Neuronal stem cell (in vitro differentiated cells): Measurements from ENCODE around the gene MID1.

ENCODE experiments used
- DNase-seq: peaks from one replicate; pipeline ENCODE4 v3.0.0-alpha.2; 2013; ENCODE audit warnings: low spot score
- H2AFZ ChIP-seq: one replicate; pipeline ENCODE4 v1.6.1; 2013; ENCODE audit warnings: mild to moderate bottlenecking, low read length, inconsistent platforms
- H2AK5ac ChIP-seq: 2 replicates; pipeline ENCODE4 v1.6.1; 2013; ENCODE audit warnings: low read depth, mild to moderate bottlenecking, inconsistent platforms, low read length, moderate library complexity, mixed read lengths
- H2BK120ac ChIP-seq: 2 replicates; pipeline ENCODE4 v1.6.1; 2013; ENCODE audit warnings: low read depth, mild to moderate bottlenecking, inconsistent platforms, low read length, moderate library complexity, mixed read lengths
- H2BK12ac ChIP-seq: one replicate; pipeline ENCODE4 v1.6.1; 2013; ENCODE audit warnings: low read length, inconsistent platforms
- H2BK15ac ChIP-seq: 2 replicates; pipeline ENCODE4 v1.6.1; 2013; ENCODE audit warnings: mild to moderate bottlenecking, low read length, inconsistent platforms, mixed read lengths
- H2BK5ac ChIP-seq: one replicate; pipeline ENCODE4 v1.6.1; 2013; ENCODE audit warnings: inconsistent platforms, mild to moderate bottlenecking, low read length, moderate library complexity
- H3K14ac ChIP-seq: one replicate; pipeline ENCODE4 v1.6.1; 2013; ENCODE audit warnings: low read length, inconsistent platforms
- H3K18ac ChIP-seq: 2 replicates; pipeline ENCODE4 v1.6.1; 2013; ENCODE audit warnings: low read length, inconsistent platforms
- H3K23ac ChIP-seq: 2 replicates; pipeline ENCODE4 v1.6.1; 2013; ENCODE audit warnings: low read depth, mild to moderate bottlenecking, mixed read lengths, low read length, inconsistent platforms; ENCODE audit not compliant: poor library complexity
- H3K27ac ChIP-seq: replicated peaks from 3 replicates; pipeline ENCODE4 v1.5.1; 2013; ENCODE audit warnings: low read length, inconsistent platforms
- H3K27me3 ChIP-seq, 3 experiments: 2 replicates each; pipeline ENCODE4 v1.6.1; 2013; ENCODE audit warnings: low read length in 3 of 3, mild to moderate bottlenecking in 2 of 3, inconsistent platforms in 1 of 3, low read depth in 1 of 3, mixed read lengths in 1 of 3, moderate library complexity in 1 of 3; ENCODE audit not compliant: control insufficient read depth in 3 of 3, insufficient read depth in 3 of 3
- H3K36me3 ChIP-seq, 2 donors: replicated peaks in 1 of 2; 2 replicates each; pipeline ENCODE4 v1.6.1; 2013; ENCODE audit warnings: low read length in 2 of 2; ENCODE audit not compliant: control insufficient read depth in 2 of 2, insufficient read depth in 2 of 2
- H3K4ac ChIP-seq: 2 replicates; pipeline ENCODE4 v1.6.1; 2013; ENCODE audit warnings: inconsistent platforms, mild to moderate bottlenecking, low read length, moderate library complexity
- H3K4me1 ChIP-seq, 2 donors: 1 replicate in 1 of 2; 2 replicates in 1 of 2; pipeline ENCODE4 v1.6.1; 2013; ENCODE audit warnings: low read length in 2 of 2, low read depth in 1 of 2; ENCODE audit not compliant: control insufficient read depth in 2 of 2, insufficient read depth in 1 of 2
- H3K4me2 ChIP-seq: one replicate; pipeline ENCODE4 v1.6.1; 2013; ENCODE audit warnings: mild to moderate bottlenecking, low read length, inconsistent platforms; ENCODE audit not compliant: insufficient read depth, poor library complexity, severe bottlenecking
- H3K4me3 ChIP-seq, 2 donors: 2 replicates each; pipeline ENCODE4 v1.5.1; 2013; ENCODE audit warnings: low read length in 2 of 2, mild to moderate bottlenecking in 2 of 2, inconsistent platforms in 1 of 2, moderate library complexity in 1 of 2
- H3K79me1 ChIP-seq: one replicate; pipeline ENCODE4 v1.6.1; 2013; ENCODE audit warnings: low read depth, mild to moderate bottlenecking, inconsistent platforms, low read length, moderate library complexity
- H3K9ac ChIP-seq: one replicate; pipeline ENCODE4 v1.6.1; 2013; ENCODE audit warnings: mild to moderate bottlenecking, low read depth, low read length, inconsistent platforms; ENCODE audit not compliant: poor library complexity
- H3K9me3 ChIP-seq, 2 donors: replicated peaks in 1 of 2; 2 replicates each; pipeline versions ENCODE3 to v1.6.1; 2013; ENCODE audit warnings: low read length in 2 of 2, mild to moderate bottlenecking in 2 of 2, inconsistent platforms in 1 of 2, low read depth in 1 of 2, mixed read lengths in 1 of 2, moderate library complexity in 1 of 2; ENCODE audit not compliant: control insufficient read depth in 2 of 2, insufficient read depth in 1 of 2
- H4K8ac ChIP-seq: one replicate; pipeline ENCODE4 v1.6.1; 2013; ENCODE audit warnings: low read depth, mild to moderate bottlenecking, inconsistent platforms, low read length, moderate library complexity
- H4K91ac ChIP-seq: one replicate; pipeline ENCODE4 v1.6.1; 2013; ENCODE audit warnings: low read length, low read depth, mild to moderate bottlenecking, inconsistent platforms; ENCODE audit not compliant: poor library complexity
- WGBS, 2 donors: extraction: QIAGEN DNeasy Blood & Tissue Kit; methylation state at CpG; one replicate each; pipeline ENCODE4 v1.1.7; 2013; ENCODE audit warnings: missing lambda C conversion rate in 2 of 2, mixed read lengths in 1 of 2; ENCODE audit not compliant: insufficient read length in 2 of 2, insufficient replicate concordance in 1 of 2; ENCODE audit errors: extremely low coverage in 2 of 2; 5-methylcytosine and 5-hydroxymethylcytosine counted together

MID1 gene

DNA sequence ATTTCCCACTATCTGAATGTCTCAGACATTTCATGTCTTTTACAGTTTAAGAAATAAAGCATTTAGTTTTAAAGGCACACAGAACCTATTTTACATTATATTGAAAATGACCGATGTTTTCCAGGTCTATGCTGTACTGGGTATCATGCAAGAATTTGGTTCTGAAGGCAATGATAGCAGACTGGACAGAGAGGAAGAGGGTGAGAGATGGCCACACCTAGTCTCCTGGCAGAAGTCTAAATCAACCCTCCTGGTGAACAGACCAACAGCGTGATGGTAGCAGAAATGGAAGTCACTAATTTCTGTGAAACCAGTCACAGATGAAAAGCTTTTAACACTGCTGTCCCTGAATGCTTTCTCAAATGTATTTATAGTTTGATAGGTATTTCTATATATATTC lies 41.9 kb downstream of the MID1 start:
- H3K4me2 ChIP-seq = no peak overlapping the region
- H4K91ac ChIP-seq = no peak overlapping the region
- no peak overlapping the region for H2AFZ ChIP-seq
- H4K8ac ChIP-seq = no peak overlapping the region
- no peaks in the 10 kb centered on the region for H3K27me3 ChIP-seq
- no peak overlapping the region for H3K9ac ChIP-seq
- H2AK5ac ChIP-seq = no peak overlapping the region
- no peak overlapping the region for H2BK120ac ChIP-seq
- H3K9me3 ChIP-seq = peaks cover 0 to 10% of the 10 kb centered on the region in 2 donors
- H2BK12ac ChIP-seq = no peak overlapping the region
- H3K14ac ChIP-seq = no peak overlapping the region
- H3K4me1 ChIP-seq = peaks cover 0 to 9% of the 10 kb centered on the region in 2 donors
- peaks cover 0 to 24% of the 10 kb centered on the region in 2 donors for H3K36me3 ChIP-seq
- H2BK15ac ChIP-seq = no peak overlapping the region
- no peak overlapping the region for H3K4me3 ChIP-seq
- H3K23ac ChIP-seq = no peak overlapping the region
- WGBS, 2 donors = no CpG with 5 or more reads among the region's 2 CpGs
- no peak overlapping the region for H3K18ac ChIP-seq
- no peak overlapping the region for H2BK5ac ChIP-seq
- no peak for DNase-seq
- H3K79me1 ChIP-seq = no peaks in the 10 kb centered on the region
- H3K27ac ChIP-seq = no peak overlapping the region
- no peak overlapping the region for H3K4ac ChIP-seq

DNA sequence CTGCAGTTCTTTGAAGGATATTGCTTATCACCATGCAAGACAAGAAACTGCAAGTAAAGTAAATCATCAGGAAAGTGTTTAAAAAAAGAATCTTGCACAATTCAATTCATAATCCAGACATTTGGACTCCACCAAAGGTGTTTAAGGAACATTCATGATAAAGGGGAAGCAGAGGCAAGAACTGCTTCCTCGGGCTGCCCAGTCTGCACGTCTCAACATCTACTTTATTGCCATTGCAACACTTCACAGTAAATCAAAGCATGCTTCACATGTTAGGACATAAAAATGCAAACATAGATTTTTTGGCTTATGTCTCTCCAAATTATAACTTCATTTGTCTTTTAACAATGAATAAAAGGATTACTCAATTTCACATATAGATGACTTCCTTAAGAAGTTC lies 42.5 kb downstream of the MID1 start:
- Histone ChIP-seq H3K14ac (no peak overlapping the region), H2BK120ac (no peak overlapping the region), H3K27ac (no peak overlapping the region), H4K8ac (no peak overlapping the region), H3K9ac (no peak overlapping the region), H3K4me3 (no peak overlapping the region), H3K9me3 (peaks cover 0 to 11% of the 10 kb centered on the region in 2 donors), H2AFZ (no peak overlapping the region), H3K36me3 (peaks cover 0 to 19% of the 10 kb centered on the region in 2 donors), H2BK12ac (no peak overlapping the region), H3K27me3 (no peaks in the 10 kb centered on the region), H3K4ac (no peak overlapping the region), H4K91ac (no peak overlapping the region), H3K4me2 (no peak overlapping the region), H3K23ac (no peak overlapping the region), H2BK15ac (no peak overlapping the region), H3K4me1 (peaks cover 0 to 9% of the 10 kb centered on the region in 2 donors), H3K18ac (no peak overlapping the region), H2AK5ac (no peak overlapping the region), H3K79me1 (no peaks in the 10 kb centered on the region), H2BK5ac (no peak overlapping the region)
- DNase-seq = no peak
- WGBS, 2 donors = no CpG with 5 or more reads among the region's 2 CpGs

DNA sequence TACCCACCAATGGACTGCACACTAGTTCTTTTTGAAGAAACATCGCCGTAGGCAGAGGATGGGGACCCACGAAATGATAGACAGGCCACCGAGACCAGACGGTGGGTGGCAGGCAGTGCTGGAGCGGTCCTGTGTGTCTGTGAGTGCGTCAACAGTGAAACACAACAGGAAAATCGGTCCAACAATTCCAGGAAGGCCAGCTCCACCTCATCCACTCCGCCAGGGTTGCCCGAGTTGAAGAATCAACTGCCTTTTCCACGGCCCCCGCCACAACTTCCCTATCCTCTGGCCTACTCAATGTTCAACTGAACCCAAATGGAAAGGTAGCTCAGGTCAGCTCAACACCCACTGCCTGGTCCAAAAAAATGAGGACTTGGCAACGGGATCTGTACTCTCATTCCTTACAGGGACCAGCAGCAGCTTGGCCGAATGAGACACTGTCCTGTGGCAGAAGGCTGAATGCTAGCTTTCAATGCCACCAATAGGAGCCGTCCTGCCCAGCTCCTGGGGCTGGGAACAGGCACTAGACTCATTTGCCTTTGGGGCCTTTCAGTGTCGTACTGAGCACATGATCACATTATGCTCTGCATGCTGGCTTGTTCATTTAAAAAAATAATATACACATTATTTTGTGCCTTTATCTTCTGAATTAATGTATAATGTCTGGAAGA lies 43.5 kb downstream of the MID1 start:
- Histone ChIP-seq H3K9me3 (peaks cover 0 to 11% of the 10 kb centered on the region in 2 donors), H2AK5ac (no peak overlapping the region), H4K8ac (no peak overlapping the region), H2BK15ac (no peak overlapping the region), H3K36me3 (peaks cover 0 to 14% of the 10 kb centered on the region in 2 donors), H2BK12ac (no peak overlapping the region), H2AFZ (no peak overlapping the region), H3K27ac (no peak overlapping the region), H3K23ac (no peak overlapping the region), H3K4me1 (peaks cover 0 to 9% of the 10 kb centered on the region in 2 donors), H3K14ac (no peak overlapping the region), H3K27me3 (no peaks in the 10 kb centered on the region), H2BK120ac (no peak overlapping the region), H3K4me2 (no peak overlapping the region), H3K4ac (no peak overlapping the region), H3K79me1 (no peaks in the 10 kb centered on the region), H2BK5ac (no peak overlapping the region), H3K18ac (no peak overlapping the region), H3K4me3 (no peak overlapping the region), H3K9ac (no peak overlapping the region), H4K91ac (no peak overlapping the region)
- WGBS, 2 donors = no CpG with 5 or more reads among the region's 16 CpGs
- no peak for DNase-seq

GRCh38 chrX:10576186-10576585 lies 44.2 kb downstream of the MID1 start:
- Histone ChIP-seq H4K8ac (no peak overlapping the region), H2BK12ac (no peak overlapping the region), H2AK5ac (no peak overlapping the region), H3K23ac (no peak overlapping the region), H3K27ac (no peak overlapping the region), H2BK15ac (no peak overlapping the region), H2AFZ (no peak overlapping the region), H3K79me1 (no peaks in the 10 kb centered on the region), H4K91ac (no peak overlapping the region), H3K14ac (no peak overlapping the region), H3K18ac (no peak overlapping the region), H3K27me3 (no peaks in the 10 kb centered on the region), H3K4me3 (no peak overlapping the region), H3K9ac (no peak overlapping the region), H3K36me3 (peaks cover 0 to 10% of the 10 kb centered on the region in 2 donors), H3K4ac (no peak overlapping the region), H2BK5ac (no peak overlapping the region), H2BK120ac (no peak overlapping the region), H3K9me3 (peaks cover 0 to 11% of the 10 kb centered on the region in 2 donors), H3K4me2 (no peak overlapping the region), H3K4me1 (peaks cover 0 to 9% of the 10 kb centered on the region in 2 donors)
- no peak for DNase-seq
- WGBS, 2 donors = no CpG with 5 or more reads among the region's 4 CpGs
